Kidney (tissue), 14 donors: Measurements from ENCODE around the gene CAPN13. TPM values are rescaled to one million over a fixed set of nuclear protein-coding genes. Genes with fewer than 3 reads are reported as not detected.
A peak's percentile ranks its signal among the peaks of the same experiment; 100 is the strongest.

Source experiments
- DNase-seq, 5 donors: peaks; one replicate each; pipeline ENCODE4 v3.0.0-alpha.2; 2013 to 2020
- FAIRE-seq: peaks from 2 replicates; lab custom pipeline; 2012; peaks lifted over from hg19 to GRCh38; lab: Jason Lieb, UNC
- H3K27ac ChIP-seq, 2 donors: one replicate each; pipeline ENCODE4 v1.7.0; 2013; ENCODE audit warnings: low read depth in 2 of 2, low read length in 2 of 2, inconsistent platforms in 1 of 2
- H3K27me3 ChIP-seq: one replicate; pipeline ENCODE4 v1.7.1; 2013; ENCODE audit warnings: low read length, inconsistent platforms; ENCODE audit not compliant: control insufficient read depth, insufficient read depth
- H3K36me3 ChIP-seq, 3 donors: one replicate each; pipeline versions ENCODE4 v1.7.0 to v1.7.1; 2013; ENCODE audit warnings: low read length in 3 of 3, control low read depth in 1 of 3, inconsistent platforms in 1 of 3; ENCODE audit not compliant: insufficient read depth in 3 of 3, control insufficient read depth in 2 of 3
- H3K4me1 ChIP-seq, 3 donors: one replicate each; pipeline versions ENCODE4 v1.7.0 to v1.7.1; 2013; ENCODE audit warnings: low read length in 3 of 3, inconsistent platforms in 1 of 3, low read depth in 1 of 3; ENCODE audit not compliant: control insufficient read depth in 2 of 3, insufficient read depth in 2 of 3
- H3K4me3 ChIP-seq, 3 donors: one replicate each; pipeline versions ENCODE4 v1.7.0 to v1.8.1; 2013; ENCODE audit warnings: low read length in 3 of 3, control low read depth in 1 of 3, inconsistent platforms in 1 of 3
- H3K9ac ChIP-seq, 3 donors: one replicate each; pipeline versions ENCODE4 v1.7.0 to v1.7.1; 2013; ENCODE audit warnings: low read length in 3 of 3, control low read depth in 1 of 3, inconsistent platforms in 1 of 3
- H3K9me3 ChIP-seq, 3 donors: one replicate each; pipeline versions ENCODE4 v1.7.0 to v1.7.1; 2013; ENCODE audit warnings: low read length in 3 of 3, control low read depth in 1 of 3, inconsistent platforms in 1 of 3; ENCODE audit not compliant: control insufficient read depth in 2 of 3, insufficient read depth in 1 of 3
- intact Hi-C: fragments of 100-400 bp; cut with DNase I; formaldehyde crosslinking; loops from one replicate; pipeline ENCODE4 v1.11.1; 2022
- polyA plus RNA-seq: library from polyadenylated mRNA; stranded (reverse); fragments of 350-450 nt; fragmentation: Illumina TruSeq; extraction: RNeasy Lipid Tissue Mini Kit (QIAGEN cat#74804); gene quantifications from one replicate; pipeline ENCODE4 v1.2.3, GENCODE V29; 2014; ENCODE audit warnings: low read depth, low replicate concordance; ENCODE audit not compliant: insufficient read depth
- total RNA-seq: library from RNA; stranded (reverse); fragmentation: NEBNext Ultra II Directional; extraction: Animal tissue kit (Norgen Biotek cat#: 25700); gene quantifications from one replicate; pipeline ENCODE4 v1.2.1, GENCODE V29; 2021
- TF ChIP-seq, protein P1 (sequence below): IDR thresholded peaks from 3 replicates; pipeline ENCODE4 v1.5.1; 2012; ENCODE audit warnings: mild to moderate bottlenecking, moderate library complexity, borderline replicate concordance; ENCODE audit not compliant: insufficient read depth; ENCODE audit errors: extremely low read depth
- donor health status: control.
- donor health status: control.
- donor health status: control.
- donor health status: control.
- donor health status: control.
- donor health status: DM: yes; HTN: yes; CAD: no.
- donor health status: Normal renal cell carcinoma (clear cell type).

CAPN13 gene
- total and polyA plus RNA-seq, 2 donors from 2014 or later = 3.4 to 9.2 TPM

DNA sequence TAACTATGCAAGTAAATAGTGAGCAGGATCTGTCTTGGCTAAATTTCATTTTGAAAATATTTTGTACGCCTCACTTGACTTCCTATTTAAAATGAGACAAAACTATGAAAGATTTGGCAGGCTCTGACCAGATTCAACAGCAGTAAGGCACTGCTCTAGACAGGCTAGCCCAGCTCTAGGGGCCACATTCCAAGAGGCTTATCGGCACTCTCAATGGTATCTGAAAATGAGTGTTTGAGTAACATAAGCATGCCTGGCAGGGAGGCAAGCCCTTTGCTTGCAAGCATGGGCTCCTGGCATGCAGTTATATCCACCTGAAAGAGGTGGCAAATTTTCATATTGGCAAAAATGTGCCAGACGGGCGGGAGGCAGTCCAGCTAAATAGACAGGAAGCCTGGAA is 10.5 kb downstream of the CAPN13 start:
- H3K27me3 ChIP-seq = no peaks in the 10 kb centered on the region
- intact Hi-C loops = no loop called here
- FAIRE-seq (no peak), DNase-seq (peak in 2 of 5 donors; percentile 12 to 31)
- H3K27ac ChIP-seq = no peak overlapping the region
- TF ChIP-seq, protein P1, sequence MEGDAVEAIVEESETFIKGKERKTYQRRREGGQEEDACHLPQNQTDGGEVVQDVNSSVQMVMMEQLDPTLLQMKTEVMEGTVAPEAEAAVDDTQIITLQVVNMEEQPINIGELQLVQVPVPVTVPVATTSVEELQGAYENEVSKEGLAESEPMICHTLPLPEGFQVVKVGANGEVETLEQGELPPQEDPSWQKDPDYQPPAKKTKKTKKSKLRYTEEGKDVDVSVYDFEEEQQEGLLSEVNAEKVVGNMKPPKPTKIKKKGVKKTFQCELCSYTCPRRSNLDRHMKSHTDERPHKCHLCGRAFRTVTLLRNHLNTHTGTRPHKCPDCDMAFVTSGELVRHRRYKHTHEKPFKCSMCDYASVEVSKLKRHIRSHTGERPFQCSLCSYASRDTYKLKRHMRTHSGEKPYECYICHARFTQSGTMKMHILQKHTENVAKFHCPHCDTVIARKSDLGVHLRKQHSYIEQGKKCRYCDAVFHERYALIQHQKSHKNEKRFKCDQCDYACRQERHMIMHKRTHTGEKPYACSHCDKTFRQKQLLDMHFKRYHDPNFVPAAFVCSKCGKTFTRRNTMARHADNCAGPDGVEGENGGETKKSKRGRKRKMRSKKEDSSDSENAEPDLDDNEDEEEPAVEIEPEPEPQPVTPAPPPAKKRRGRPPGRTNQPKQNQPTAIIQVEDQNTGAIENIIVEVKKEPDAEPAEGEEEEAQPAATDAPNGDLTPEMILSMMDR = no peak
- H3K9me3 ChIP-seq = no peaks in the 10 kb centered on the region
- no peak overlapping the region for H3K9ac ChIP-seq
- H3K4me1 ChIP-seq = peaks cover 0 to 3% (median 0%) of the 10 kb centered on the region in 3 donors
- no peaks in the 10 kb centered on the region for H3K36me3 ChIP-seq
- H3K4me3 ChIP-seq = no peak overlapping the region

DNA sequence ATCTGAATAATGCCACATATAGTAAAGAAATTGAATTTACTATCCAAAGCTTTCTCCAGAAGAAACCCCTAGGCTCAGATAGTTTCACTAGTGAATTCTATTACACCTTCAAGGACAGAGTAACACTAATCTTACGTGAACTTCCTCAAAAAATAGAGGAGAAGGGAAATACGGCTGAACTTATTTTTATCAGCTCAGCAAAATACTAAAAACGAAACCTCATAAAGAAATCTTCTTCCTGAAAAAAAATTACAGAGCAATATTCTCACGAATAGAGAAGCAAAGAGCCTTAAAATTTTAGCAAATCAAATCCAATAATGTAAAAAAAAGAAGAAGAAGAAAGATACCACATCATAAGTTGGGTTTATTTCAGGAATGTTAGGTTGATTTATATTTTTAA is 14.7 kb downstream of the CAPN13 start:
- Histone ChIP-seq H3K36me3 (no peaks in the 10 kb centered on the region), H3K9ac (no peak overlapping the region), H3K4me3 (no peak overlapping the region), H3K27ac (no peak overlapping the region), H3K4me1 (no peaks in the 10 kb centered on the region), H3K27me3 (no peaks in the 10 kb centered on the region), H3K9me3 (no peaks in the 10 kb centered on the region)
- intact Hi-C loops = no loop called here
- no peak for FAIRE-seq
- TF ChIP-seq, protein P1 = no peak
- no peak for DNase-seq

DNA sequence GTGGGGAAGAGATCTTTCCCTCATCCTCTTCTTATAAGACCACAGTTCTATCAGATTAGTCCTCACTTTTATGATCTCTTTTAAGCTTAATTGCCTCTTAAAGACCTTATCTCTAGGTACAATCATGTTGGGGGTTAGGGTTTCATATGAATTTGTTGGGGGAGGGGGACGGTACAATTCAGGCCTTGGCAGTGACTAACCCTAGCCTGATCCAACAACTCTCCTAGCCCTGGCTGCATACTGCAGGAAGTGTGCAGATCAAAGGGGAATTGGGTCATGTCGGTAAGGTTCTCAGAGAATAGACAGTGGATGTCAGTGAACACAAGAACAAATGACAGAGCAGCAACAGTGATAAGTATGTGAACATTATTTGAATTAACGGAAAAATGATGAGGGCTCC is 16.4 kb downstream of the CAPN13 start:
- TF ChIP-seq, protein P1 = no peak
- FAIRE-seq (no peak), DNase-seq (no peak)
- Histone ChIP-seq H3K27me3 (no peaks in the 10 kb centered on the region), H3K9ac (no peak overlapping the region), H3K4me1 (no peaks in the 10 kb centered on the region), H3K4me3 (no peak overlapping the region), H3K27ac (no peak overlapping the region), H3K36me3 (no peaks in the 10 kb centered on the region), H3K9me3 (no peaks in the 10 kb centered on the region)
- intact Hi-C loops = no loop called here

DNA sequence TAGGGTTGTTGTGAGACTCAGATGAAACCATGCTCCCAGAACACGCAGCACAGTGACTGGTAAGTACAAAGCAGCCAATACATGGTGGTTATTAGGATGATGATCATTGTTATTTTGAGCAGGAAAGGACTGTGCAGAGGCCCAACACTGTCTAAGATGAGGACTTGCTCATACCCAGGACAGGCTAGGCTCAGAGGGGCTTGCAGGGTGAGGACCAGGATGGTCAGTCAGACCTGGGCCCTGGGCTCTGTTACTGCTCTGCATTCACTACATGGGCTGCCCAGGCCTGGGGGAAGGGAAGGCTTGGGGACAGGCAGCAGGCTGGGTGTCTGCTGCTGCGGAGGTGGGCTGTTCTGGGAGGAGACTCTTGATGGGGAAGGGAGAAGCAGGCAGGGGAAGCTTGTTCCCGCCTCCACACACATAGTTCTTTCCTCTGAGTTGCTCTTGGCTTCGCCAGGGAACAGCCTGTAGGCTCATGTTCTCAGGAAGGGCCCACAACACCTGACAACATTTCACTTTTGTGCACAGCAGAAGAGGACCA is 17.5 kb downstream of the CAPN13 start:
- no peaks in the 10 kb centered on the region for H3K4me1 ChIP-seq
- FAIRE-seq (no peak), DNase-seq (no peak)
- no peak overlapping the region for H3K9ac ChIP-seq
- intact Hi-C loops = no loop called here
- TF ChIP-seq, protein P1 = no peak
- no peaks in the 10 kb centered on the region for H3K9me3 ChIP-seq
- no peak overlapping the region for H3K4me3 ChIP-seq
- no peaks in the 10 kb centered on the region for H3K27me3 ChIP-seq
- H3K36me3 ChIP-seq = no peaks in the 10 kb centered on the region
- no peak overlapping the region for H3K27ac ChIP-seq
